Measurements from ENCODE around the gene TCAIM.
"Not testable (repeated sequence)": the region's sequence is repeated elsewhere in the genome, so short reads cannot be mapped to it uniquely, and the experiment has no call there.

Gene TCAIM

GRCh38 chr3:44343421-44343820, 4.9 kb downstream of the TCAIM start:
- no peak for DNase-seq (ENCODE audit: low read depth in 2 of 2)

DNA sequence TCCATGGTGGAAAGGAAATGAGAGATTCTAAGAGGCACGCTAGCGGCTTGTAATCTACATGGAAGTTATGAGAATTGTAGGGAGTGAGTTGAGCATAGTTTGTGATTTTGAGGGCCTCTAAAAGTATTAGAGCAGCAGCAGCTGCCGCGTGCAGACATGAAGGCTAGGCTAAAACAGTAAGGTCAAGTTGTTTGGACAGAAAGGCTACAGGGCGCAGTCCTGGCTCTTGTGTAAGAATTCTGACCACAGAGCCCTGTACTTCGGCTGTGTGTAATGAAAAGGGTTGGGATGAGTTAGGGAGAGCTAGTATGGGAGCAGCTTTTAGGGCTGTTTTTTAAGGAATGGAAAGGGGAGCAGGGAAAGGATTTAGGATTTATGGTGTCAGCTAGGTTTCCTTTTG, 8.0 kb downstream of the TCAIM start:
- DNase-seq (ENCODE audit: low read depth in 2 of 2), result not testable (repeated sequence)

- no peak for DNase-seq (ENCODE audit: low read depth in 2 of 2)
Observed at GRCh38 chr3:44348993-44349392, 10.4 kb downstream of the TCAIM start.

DNA sequence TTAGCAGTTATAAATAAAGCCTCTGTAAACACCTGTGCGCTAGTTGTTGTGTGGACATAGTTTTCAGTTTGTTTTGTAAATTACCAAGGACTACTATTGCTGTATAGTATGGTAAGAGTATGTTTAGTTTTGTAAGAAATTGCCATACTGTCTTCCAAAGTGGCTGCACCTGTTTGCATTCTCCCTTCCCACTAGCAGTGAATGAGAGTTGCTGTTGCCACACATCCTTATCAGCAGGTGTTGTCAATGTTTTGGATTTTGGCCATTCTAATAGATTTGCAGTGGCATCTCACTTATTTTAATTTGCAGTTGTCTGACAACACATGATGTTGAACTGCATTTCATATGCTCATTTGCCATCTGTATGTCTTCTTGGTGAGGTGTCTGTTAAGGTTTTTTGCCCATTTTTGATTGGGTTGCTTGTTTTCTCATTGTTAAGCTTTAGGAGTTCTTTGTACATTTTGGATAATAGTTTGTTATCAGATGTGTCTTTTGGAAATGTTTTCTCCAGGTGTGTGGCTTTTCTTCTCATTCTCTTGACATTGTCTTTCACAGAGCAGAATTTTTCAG, 14.9 kb downstream of the TCAIM start:
- DNase-seq (ENCODE audit: low read depth in 2 of 2), result no peak

- peak; percentile 49 to 51 for DNase-seq (ENCODE audit: low read depth in 2 of 2)
Observed at GRCh38 chr3:44355362-44356033, 16.9 kb downstream of the TCAIM start.

DNA sequence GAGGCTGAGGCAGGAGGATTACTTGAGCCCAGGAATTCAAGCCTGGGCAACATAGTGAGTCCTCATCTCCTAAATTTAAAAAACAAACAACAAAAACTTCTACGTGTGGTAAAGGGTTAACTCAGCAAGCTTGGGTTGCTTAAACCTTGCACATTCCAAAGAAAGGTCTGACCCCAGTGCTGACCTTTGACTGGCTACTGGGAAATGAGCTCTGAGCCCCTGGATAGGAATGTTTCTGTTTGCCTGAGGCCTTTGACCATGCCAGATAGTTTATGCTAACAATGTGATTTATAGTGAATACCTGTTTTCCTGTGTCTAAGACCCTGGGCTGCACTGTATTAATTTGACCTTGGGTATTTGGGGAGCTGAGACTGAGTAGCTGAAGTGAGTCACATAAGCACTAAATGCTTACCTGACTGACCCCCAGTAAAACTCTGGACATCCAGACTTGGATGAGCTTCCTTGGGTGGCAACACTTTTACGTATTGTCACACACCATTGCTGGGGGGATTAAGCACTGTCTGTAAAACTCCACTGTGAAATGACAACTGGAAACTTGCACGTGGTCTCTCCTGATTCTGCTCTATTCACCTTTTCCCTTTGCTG, 20.7 kb downstream of the TCAIM start:
- no peak for DNase-seq (ENCODE audit: low read depth in 2 of 2)

DNA sequence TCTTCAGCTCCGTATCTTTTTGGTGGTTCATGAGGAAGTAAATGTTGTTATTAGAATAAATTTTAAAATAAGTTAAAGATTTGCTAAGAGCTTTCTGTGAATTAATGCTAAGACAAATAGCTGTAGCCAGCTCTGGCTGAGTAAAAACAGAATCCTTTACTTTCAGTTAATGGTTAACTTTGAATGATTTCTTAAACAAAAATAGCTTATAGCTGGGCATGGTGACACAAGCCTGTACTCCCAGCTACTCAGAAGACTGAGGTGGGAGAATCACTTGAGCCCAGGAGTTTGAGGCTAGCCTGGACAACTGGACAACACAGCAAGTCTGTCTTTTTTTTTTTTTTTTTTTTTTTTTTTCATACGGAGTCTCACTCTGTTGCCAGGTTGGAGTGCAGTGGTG, 25.0 kb downstream of the TCAIM start:
- no peak for DNase-seq (ENCODE audit: low read depth in 2 of 2)

DNA sequence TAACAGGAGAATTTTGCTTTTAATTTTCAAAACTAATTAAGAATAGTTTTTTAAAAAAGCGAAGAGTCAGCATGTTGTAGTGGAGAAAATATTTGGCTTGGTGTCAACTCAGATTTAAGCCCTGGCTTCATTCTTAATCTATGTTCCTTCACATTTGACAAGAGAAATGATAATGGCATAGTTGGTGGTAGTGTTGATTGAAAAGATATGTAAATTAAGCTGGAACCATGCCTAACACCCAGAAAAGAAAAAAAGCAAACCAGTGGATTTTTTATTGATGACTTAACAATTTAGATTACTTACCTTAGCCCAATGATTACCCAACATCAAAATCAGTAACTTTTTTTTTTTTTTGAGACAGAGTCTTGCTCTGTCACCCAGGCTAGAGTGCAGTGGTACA, 27.4 kb downstream of the TCAIM start:
- DNase-seq (ENCODE audit: low read depth in 2 of 2), result no peak

DNA sequence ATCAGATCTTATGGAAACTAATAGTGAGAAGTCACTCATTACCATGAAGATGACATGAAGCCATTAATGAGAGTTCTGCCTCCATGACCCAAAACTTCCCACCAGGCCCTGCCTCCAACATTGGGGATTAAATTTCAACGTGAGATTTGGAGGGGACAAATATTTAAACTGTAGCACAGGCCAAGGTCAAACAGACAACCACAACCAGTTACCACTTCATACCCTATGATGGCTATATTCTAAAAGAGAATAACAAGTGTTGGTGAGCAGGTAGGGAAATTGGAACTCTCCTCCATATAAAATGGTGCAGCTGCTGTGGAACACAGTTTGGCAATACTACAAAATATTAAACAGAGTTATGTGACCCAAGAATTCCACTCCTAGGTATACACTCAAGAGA, 36.9 kb downstream of the TCAIM start:
- DNase-seq (ENCODE audit: low read depth in 2 of 2), result no peak

DNA sequence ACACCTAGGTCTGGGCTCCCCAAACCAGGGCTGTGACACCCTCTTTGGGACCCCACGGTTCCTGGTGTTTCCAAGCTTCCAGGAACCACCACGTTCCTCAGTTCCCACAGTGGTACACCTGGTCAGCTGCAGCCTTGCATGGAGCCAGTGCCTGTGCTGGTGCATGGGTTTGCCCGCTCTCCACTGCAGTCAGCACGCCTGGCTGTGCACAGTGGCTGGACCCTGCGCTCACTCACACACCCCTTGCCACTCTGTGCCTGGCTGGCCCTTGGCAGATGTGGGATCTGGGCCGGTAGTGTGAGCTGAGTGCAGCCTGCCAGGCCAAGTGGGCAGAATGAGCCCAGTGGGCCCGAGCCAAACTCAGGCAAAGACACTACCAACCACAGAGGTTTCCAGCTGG, 48.8 kb downstream of the TCAIM start:
- DNase-seq (ENCODE audit: low read depth in 2 of 2), result no peak

GRCh38 chr3:44392489-44392888, 53.9 kb downstream of the TCAIM start:
- no peak for DNase-seq (ENCODE audit: low read depth in 2 of 2)

DNA sequence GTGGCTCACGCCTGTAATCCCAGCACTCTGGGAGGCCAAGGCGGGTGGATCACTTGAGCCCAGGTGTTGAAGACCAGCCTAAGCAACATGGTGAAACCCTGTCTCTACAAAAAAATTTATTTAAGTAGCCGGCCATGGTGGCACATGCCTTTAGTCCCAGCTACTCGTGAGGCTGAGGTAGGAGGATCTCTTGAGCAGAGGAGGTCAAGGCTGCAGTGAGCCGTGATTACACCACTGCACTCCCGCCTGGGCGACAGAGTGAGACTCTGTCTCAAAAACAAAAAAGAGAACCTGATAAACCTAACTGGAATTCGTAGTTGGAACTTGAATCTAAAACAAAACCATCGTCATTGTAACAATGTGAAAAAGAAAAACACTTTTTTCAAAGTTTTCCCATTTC, 57.1 kb downstream of the TCAIM start:
- DNase-seq (ENCODE audit: low read depth in 2 of 2), result no peak

DNA sequence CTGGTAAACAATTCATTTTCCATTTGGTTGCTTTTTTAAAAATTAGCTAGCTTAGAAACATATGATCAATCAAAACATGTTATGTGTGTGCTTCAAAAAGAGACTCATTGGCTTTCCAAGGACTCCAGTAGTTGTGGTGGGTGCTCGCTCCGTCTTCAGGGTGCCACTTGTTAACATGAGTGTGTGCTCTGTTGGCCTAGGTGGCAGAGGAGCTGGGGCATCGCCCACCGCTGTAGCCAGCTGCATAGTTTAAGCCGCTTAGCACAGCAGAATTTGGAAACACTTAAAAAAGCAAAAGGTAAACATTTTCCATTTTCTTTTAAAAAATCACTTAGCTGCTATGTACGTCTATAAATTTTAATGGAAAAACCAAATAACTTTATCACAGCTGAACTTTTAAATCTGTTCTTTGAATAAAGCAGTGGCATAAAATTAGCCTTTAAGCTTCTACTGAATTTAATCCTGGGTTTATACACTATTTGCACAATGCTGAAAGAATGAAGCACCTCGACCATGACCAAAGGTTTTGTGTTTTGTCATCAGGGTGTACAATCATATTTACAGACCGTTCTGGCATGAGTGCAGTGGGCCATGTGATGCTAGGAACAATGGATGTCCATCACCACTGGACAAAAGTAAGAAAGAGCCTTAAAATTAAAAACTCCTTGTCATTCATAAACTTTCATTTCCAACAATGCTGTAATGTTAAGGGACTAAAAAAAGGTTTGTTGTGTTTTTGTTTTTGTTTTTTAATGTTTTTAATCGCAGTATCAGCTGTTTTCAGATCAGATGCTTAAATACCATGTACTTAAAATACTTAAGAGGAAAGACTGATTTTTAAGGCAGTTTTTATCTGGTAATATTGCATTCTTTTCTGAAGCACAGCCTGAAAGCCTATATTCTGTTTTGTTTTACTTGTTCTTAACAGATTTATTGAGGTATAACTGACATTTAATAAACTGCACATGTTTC, 57.9 kb downstream of the TCAIM start:
- no peak for DNase-seq (ENCODE audit: low read depth in 2 of 2)

GRCh38 chr3:44398271-44398670, 59.7 kb downstream of the TCAIM start:
- not testable (repeated sequence) for DNase-seq (ENCODE audit: low read depth in 2 of 2)

GRCh38 chr3:44398853-44399252, 60.3 kb downstream of the TCAIM start:
- DNase-seq (ENCODE audit: low read depth in 2 of 2), result no peak

- DNase-seq (ENCODE audit: low read depth in 2 of 2), result no peak
Observed at GRCh38 chr3:44400771-44401170, 62.2 kb downstream of the TCAIM start.

- no peak for DNase-seq (ENCODE audit: low read depth in 2 of 2)
Observed at GRCh38 chr3:44402548-44402947, 64.0 kb downstream of the TCAIM start.

DNA sequence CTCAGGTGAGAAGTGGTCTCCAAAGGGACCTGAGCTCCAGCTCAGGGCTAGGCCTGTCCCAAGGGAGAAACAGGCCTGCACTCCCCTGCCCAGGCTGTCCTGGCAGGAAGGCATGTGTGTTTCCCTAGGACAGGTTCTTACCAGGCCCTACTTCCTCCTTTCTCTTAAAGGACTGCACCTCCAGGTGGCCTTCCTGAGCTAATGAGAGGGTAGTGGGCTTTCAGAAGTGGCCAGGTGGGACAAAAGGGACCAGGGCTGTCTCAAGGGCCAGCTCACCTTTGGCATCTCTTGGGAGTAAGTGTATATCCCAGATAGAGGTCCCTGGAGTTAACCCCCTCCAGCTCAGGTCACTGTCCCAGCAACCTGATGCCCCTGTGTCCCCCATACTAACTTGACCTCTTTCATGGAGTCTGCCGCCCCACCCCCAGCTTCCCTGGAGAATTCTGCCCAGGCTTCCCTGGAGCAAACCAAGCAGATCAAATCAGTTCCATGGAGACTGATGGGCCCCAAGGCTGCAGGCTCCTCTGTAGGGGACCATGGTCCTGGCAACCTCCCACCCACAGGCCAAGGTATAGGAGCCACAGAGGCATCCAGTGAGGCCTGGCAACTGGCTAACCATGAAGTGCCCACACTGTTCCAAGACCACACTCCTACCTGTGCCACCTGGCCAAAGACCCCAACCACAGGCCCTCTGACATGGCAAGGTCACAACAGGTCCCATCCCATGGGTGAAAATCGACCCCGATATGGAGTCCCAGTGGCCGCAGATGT, 71.3 kb downstream of the TCAIM start:
- DNase-seq (ENCODE audit: low read depth in 2 of 2), result no peak

GRCh38 chr3:44411031-44411645, 72.6 kb downstream of the TCAIM start:
- DNase-seq (ENCODE audit: low read depth in 2 of 2), result no peak

DNA sequence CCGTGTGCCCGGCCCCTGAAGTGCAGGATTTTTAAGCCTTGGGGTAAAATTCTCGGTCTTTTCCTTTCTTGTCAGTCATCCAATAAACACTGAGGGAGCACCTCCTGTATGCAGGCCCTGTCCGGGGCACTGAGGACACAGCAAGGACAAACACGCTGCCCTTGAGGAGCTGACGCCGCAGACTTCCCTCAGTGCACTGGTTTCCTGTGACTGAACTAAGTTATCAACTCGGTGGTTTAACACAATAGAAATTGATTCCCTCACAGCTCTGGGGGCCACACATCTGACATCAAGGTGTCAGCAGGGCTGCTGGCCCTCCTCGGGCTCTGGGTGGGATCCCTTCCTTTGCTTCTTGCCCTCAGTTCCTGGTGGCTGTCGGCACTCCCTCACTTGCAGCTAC, 73.8 kb downstream of the TCAIM start:
- no peak for DNase-seq (ENCODE audit: low read depth in 2 of 2)

DNA sequence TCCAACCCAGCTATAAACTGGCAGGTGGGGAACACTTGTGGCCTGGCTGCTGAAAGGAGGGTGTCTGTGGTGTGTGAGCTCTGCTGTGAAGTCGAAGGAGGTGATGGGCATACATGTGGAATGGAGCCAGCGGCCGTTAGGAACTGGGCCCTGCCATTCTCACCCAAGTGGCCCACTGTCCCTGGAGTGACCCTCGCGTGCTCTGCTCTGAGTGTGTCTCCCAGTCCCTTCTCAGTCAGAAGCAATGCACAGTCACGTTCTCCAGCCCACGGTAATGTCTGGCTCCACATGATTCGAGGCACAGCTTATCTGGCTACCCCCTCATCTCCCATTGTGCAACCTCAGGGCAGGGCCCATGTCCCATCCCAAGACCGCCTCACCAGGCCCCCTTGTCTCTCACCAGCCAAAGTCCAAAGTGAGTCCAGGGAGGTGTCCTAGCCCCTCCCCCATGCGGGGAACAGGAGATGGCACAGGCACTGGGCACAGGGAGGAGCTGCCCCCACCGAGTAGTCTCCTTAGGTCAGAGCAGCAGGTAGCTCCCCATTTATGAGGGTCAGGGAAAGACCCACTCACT, 76.0 kb downstream of the TCAIM start:
- DNase-seq (ENCODE audit: low read depth in 2 of 2), result no peak

Measured in fibroblast of skin of left quadriceps (primary cell).